CD4-positive, alpha-beta T cell treated with Interferon gamma for 1 hour (primary cell): ENCODE results near the gene ZFP92.

Experiments
- DNase-seq: peaks from one replicate; pipeline ENCODE4 v3.0.0-alpha.2; 2020

Gene ZFP92

GRCh38 chrX:153441296-153441695, 30.0 kb downstream of the ZFP92 start:
- DNase-seq: no peak

- no peak for DNase-seq
These were observed 30.7 kb downstream of the ZFP92 start for GRCh38 chrX:153441981-153442380.

- DNase-seq: no peak
These were observed 31.2 kb downstream of the ZFP92 start for GRCh38 chrX:153442463-153442862.

- DNase-seq: no peak
These were observed 32.4 kb downstream of the ZFP92 start for GRCh38 chrX:153443476-153444332.

GRCh38 chrX:153444333-153445011, 33.2 kb downstream of the ZFP92 start:
- no peak for DNase-seq

- no peak for DNase-seq
These were observed 34.0 kb downstream of the ZFP92 start for GRCh38 chrX:153445106-153445855.

GRCh38 chrX:153445856-153446635, 34.8 kb downstream of the ZFP92 start, which contains the start of gene TREX2:
TSS of gene TREX2 (minus strand) at chrX:153446056. CDS start at chrX:153445430, 626 bp downstream.
- no peak for DNase-seq

GRCh38 chrX:153446636-153446936, 35.3 kb downstream of the ZFP92 start:
- no peak for DNase-seq

- DNase-seq: no peak
These were observed 35.8 kb downstream of the ZFP92 start for GRCh38 chrX:153446950-153447580.

- DNase-seq: no peak
These were observed 36.3 kb downstream of the ZFP92 start for GRCh38 chrX:153447581-153447960.

- no peak for DNase-seq
These were observed 37.5 kb downstream of the ZFP92 start for GRCh38 chrX:153448556-153449367.

- DNase-seq: no peak
These were observed 38.3 kb downstream of the ZFP92 start for GRCh38 chrX:153449368-153450113.

- DNase-seq: no peak
These were observed 39.1 kb downstream of the ZFP92 start for GRCh38 chrX:153450114-153450948.

GRCh38 chrX:153450949-153451277, 39.6 kb downstream of the ZFP92 start:
- no peak for DNase-seq

- DNase-seq: no peak
These were observed 43.8 kb downstream of the ZFP92 start for GRCh38 chrX:153454901-153455550.

GRCh38 chrX:153455571-153455970, 44.3 kb downstream of the ZFP92 start:
- no peak for DNase-seq

GRCh38 chrX:153456161-153456560, 44.9 kb downstream of the ZFP92 start:
- no peak for DNase-seq

GRCh38 chrX:153456704-153457103, 45.4 kb downstream of the ZFP92 start:
- no peak for DNase-seq

- no peak for DNase-seq
These were observed 46.0 kb downstream of the ZFP92 start for GRCh38 chrX:153457136-153457825.
